Cardiac muscle cell (in vitro differentiated cells and primary cell): ENCODE measurements around the gene COL6A2. TPM values are rescaled to one million over a fixed set of nuclear protein-coding genes. Genes with fewer than 3 reads are reported as not detected.

Experiments used
- DNase-seq, 2 donors: peaks; one replicate each; pipeline versions ENCODE4 v3.0.0 to v3.0.0-alpha.2; 2010 to 2017; ENCODE audit warnings: low read depth in 1 of 2, low spot score in 1 of 2
- H3K27ac ChIP-seq: fragments of 200-600 bp; sonication (generic); 2 replicates; pipeline ENCODE4 v1.5.1; 2016
- H3K27me3 ChIP-seq: fragments of 200-600 bp; sonication (generic); 2 replicates; pipeline ENCODE4 v1.6.0; 2016; ENCODE audit warnings: control low read depth
- H3K36me3 ChIP-seq: fragments of 200-600 bp; sonication (generic); 2 replicates; pipeline ENCODE4 v1.5.1; 2016; ENCODE audit warnings: control low read depth
- H3K4me1 ChIP-seq: fragments of 200-600 bp; sonication (generic); 2 replicates; pipeline ENCODE4 v1.8.1; 2017; ENCODE audit warnings: low read depth, mild to moderate bottlenecking, mixed run types
- H3K4me3 ChIP-seq: fragments of 200-600 bp; sonication (generic); 2 replicates; pipeline ENCODE4 v1.5.1; 2016; ENCODE audit warnings: mild to moderate bottlenecking
- H3K9me3 ChIP-seq: fragments of 200-600 bp; sonication (generic); 2 replicates; pipeline ENCODE4 v1.5.1; 2017; ENCODE audit warnings: low read depth, mild to moderate bottlenecking, control low read depth
- polyA plus RNA-seq: library from polyadenylated mRNA; unstranded; fragments of >200 nt; fragmentation: Nextera tagmentation; extraction: Ambion mirVana; gene quantifications from 2 replicates; pipeline ENCODE4 v1.2.1, GENCODE V29; 2016
- total RNA-seq: library from RNA; depleted of rRNA; stranded (reverse); fragments of >200 nt; gene quantifications from 2 replicates; pipeline ENCODE4 v1.2.3, GENCODE V29; 2016
- TF ChIP-seq, protein P1 (sequence below): IDR thresholded peaks from 2 replicates; pipeline ENCODE4 v1.5.1; 2012; ENCODE audit warnings: low read depth, mild to moderate bottlenecking, low read length

COL6A2 gene
- total and polyA plus RNA-seq, 2 experiments from 2014 or later, result 153 to 260 TPM

DNA sequence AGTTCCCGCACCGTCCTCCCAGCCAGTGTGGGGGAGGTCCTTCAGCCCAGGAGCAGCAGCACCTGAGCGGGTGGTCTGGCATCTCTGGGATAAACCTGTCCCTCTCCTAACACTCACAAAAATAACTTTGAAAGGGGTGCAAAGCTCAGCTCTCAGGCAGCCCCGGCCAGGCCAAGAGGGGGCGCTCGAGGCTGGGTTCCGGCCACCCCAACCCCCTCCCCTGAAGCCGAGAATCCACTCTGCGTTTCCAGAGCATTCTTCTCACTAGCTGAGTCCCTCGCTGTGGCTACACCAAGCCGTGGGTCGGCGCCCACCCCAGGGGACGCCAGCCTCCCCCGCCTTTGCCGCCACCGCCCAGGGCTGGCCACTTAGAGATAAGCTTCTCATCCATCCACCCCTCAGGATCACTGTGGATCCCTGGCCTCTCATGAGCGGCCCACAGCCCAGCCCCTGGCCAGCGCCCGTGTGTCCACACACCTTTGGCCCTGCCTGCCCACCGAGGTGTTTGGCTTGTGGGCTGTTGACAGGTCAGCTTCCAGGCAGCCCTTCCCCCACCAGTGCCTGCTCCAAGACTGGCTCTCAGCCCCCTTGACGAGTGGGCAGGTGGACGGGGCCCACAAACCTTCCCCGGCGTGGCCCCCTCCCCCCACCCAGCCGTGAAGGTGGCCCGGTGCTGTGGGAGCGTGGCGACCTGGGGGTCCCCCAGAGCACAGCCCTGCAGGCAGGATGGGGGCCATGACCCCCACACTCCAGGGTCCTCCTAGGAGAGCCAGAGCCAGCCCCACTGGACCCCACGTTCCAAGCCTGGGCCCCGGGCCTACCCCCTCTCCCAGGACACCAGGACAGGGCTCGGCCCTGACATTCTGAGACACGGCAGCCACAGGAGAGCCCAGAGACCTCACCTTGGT is 55.6 kb downstream of the COL6A2 start:
- Histone ChIP-seq H3K27me3 (no peaks in the 10 kb centered on the region), H3K36me3 (no peaks in the 10 kb centered on the region), H3K4me1 (peaks cover 39% of the 10 kb centered on the region), H3K9me3 (no peaks in the 10 kb centered on the region), H3K27ac (peak overlapping the region; percentile 91), H3K4me3 (no peak overlapping the region)
- peak; percentile 68 to 75 for DNase-seq
- TF ChIP-seq, protein P1, sequence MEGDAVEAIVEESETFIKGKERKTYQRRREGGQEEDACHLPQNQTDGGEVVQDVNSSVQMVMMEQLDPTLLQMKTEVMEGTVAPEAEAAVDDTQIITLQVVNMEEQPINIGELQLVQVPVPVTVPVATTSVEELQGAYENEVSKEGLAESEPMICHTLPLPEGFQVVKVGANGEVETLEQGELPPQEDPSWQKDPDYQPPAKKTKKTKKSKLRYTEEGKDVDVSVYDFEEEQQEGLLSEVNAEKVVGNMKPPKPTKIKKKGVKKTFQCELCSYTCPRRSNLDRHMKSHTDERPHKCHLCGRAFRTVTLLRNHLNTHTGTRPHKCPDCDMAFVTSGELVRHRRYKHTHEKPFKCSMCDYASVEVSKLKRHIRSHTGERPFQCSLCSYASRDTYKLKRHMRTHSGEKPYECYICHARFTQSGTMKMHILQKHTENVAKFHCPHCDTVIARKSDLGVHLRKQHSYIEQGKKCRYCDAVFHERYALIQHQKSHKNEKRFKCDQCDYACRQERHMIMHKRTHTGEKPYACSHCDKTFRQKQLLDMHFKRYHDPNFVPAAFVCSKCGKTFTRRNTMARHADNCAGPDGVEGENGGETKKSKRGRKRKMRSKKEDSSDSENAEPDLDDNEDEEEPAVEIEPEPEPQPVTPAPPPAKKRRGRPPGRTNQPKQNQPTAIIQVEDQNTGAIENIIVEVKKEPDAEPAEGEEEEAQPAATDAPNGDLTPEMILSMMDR, result peak; percentile 94

DNA sequence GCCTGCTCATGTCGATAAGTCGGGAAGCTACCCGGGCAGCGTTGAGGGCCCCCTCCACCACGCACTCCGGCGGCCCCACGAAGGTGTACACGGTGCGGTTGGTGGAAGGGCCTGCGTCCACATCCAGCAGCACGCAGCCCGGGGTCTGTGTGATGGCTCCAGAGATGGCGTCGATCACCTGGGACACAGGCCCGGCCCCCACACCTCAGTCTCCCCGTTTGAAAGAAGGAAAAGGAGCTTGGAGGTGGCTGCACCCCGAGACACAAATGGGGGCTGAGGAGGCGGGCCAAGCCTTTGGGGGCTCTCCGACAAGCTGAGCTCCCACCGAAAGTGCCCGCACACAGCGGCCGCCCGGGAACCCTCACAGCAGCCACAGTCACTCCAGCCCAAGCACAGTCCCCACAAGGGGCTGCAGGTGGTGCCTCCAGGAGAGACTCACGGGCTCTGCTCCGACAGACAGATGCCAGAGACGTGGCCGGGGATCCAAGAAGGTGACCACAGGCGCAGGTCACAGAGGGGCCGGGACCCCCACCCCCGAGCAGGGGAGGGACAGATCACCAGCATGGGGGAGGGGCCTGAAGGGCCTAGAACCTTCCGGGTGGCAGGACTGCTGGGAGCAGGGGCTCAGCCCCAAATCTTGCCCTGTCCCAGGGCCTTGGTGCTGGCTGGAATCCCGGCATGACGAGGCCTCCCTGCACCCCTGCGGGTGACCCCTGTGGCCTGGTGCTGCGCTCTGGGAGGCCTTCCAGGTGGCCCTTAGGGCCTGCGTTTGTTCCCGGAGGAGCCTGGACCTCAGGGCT is 56.4 kb downstream of the COL6A2 start:
- no peaks in the 10 kb centered on the region for H3K9me3 ChIP-seq
- H3K4me3 ChIP-seq, result no peak overlapping the region
- peak overlapping the region; percentile 91 for H3K27ac ChIP-seq
- peaks cover 37% of the 10 kb centered on the region for H3K4me1 ChIP-seq
- TF ChIP-seq, protein P1, result no peak
- H3K36me3 ChIP-seq, result no peaks in the 10 kb centered on the region
- H3K27me3 ChIP-seq, result no peaks in the 10 kb centered on the region
- no peak for DNase-seq

DNA sequence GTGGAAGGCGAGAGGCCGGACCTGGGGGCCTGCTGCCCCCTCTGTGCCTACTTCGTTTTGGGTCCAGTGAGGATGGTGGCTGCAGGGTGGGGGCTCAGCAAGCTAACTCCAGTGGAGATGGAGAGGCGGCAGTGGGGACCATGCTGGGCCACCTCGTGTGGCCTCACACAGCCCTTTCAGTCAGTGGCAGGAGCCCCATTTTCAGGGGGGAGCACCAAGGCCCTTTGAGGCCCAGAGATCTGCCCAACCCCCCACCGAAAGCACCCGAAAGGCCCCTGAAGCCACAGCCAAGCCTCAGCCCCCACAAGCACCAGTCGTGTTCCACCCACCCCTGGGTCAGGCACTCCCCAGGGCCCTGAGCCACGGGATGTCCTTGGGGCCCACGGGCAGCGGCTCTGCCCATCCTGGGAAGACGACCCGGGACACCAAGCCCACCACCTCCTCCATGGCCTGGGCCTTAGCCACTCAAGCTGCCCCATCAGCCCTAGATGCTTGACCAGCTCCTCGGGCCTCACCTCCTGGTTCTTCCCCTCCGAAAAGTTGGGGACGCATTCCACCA is 57.1 kb downstream of the COL6A2 start:
- H3K4me3 ChIP-seq, result no peak overlapping the region
- TF ChIP-seq, protein P1, result no peak
- peaks cover 37% of the 10 kb centered on the region for H3K4me1 ChIP-seq
- H3K27ac ChIP-seq, result peak overlapping the region; percentile 91
- no peaks in the 10 kb centered on the region for H3K36me3 ChIP-seq
- H3K9me3 ChIP-seq, result no peaks in the 10 kb centered on the region
- no peak for DNase-seq
- no peaks in the 10 kb centered on the region for H3K27me3 ChIP-seq

DNA sequence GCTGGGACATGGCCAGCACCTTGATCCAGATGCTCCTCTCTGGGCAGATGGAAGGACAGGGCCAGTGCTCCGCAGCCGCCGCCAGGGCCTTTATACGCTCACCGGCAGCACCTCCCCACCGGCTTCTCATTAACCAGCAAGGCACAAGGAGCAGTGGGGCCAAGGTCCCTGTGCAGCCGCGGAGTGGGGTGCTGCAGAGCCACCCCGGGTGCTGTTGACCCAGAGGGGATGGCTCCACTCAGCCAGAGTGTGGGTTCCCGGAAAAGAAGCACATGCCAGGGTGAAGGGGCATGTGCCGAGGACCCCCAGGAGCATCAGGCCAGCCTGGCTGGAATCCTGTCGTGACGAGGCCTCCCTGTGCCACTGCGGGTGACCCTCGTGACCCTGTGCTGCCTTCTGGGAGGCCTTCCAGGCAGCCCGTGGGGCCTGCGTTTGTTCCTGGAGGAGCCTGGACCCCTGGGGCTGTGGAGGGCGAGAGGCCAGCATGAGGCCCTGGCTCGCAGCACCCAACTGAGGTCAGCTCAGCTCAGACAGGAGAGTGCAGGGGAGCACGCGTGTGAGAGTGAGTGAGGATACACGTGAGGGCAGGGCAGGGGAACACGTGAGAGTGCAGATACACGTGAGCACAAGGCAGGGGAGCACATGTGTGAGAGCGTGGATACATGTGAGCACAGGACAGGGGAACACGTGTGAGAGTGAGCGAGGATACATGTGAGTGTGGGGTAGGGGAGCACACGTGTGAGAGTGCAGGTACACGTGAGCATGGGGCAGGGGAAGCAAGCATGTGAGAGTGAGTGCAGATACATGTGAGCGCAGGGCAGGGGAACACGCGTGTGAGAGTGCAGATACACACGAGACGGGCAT is 57.8 kb downstream of the COL6A2 start, which contains the start of gene FTCD:
Gene FTCD, minus strand, starts transcription at position 66 of the 864 bp plus-strand sequence. Its CDS starts 56 bp downstream, at position 10.
- Histone ChIP-seq H3K27me3 (no peaks in the 10 kb centered on the region), H3K4me1 (peaks cover 37% of the 10 kb centered on the region), H3K9me3 (no peaks in the 10 kb centered on the region), H3K4me3 (no peak within 1 kb of the TSS), H3K36me3 (no peaks in the 10 kb centered on the region), H3K27ac (peak within 1 kb of the TSS; percentile 91)
- DNase-seq, result no peak
- TF ChIP-seq, protein P1, result no peak

DNA sequence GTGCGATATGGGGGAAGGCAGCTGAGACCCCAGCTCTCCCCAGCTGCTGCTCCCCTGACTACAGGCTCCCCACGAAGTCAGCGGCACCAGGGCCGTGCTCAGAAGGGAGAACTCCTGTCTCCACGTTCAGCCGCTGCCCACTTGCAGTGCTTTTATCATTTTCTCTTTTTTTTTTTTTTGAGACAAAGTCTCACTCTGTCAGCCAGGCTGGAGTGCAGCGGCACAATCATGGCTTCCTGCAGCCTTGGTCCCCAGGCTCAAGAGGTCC is 58.4 kb downstream of the COL6A2 start:
- Histone ChIP-seq H3K27me3 (no peaks in the 10 kb centered on the region), H3K27ac (peak overlapping the region; percentile 91), H3K4me1 (peaks cover 37% of the 10 kb centered on the region), H3K9me3 (no peaks in the 10 kb centered on the region), H3K4me3 (no peak overlapping the region), H3K36me3 (no peaks in the 10 kb centered on the region)
- TF ChIP-seq, protein P1, result no peak
- DNase-seq, result no peak
